Measurements from ENCODE around the gene KRT14. TPM values are rescaled to one million over a fixed set of nuclear protein-coding genes. Genes with fewer than 3 reads are reported as not detected.

The KRT14 gene
- total RNA-seq, 4 donors from 2014 or later: 115 to 7,717 (median 1,579) TPM

DNA sequence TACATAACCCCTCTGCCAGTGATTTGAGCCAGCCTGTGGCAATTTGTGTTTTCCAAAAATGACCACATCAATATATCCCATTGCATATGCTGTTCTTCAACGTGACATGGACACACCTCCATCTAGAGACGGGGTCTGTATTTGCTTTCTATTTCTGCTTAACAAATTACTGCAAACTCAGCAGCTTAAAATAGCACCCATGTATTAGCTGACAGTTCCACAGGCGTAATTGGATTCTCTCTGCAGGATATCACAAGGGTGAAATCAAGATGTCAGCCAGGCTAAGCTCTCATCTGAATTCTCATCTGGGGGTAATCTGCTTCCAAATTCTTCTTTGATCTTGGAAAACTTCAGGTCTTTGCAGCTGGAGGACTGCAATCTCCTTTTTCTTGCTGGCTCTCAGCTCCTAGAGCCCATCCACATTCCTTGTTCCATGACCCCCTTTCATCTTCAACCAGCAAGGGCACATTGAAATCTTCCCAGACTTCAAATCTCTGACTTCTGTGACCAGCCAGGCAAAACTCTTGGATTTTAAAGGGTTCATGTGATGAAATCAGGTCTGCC, 23.0 kb downstream of the KRT14 start:
- H3K36me3 ChIP-seq: no peaks in the 10 kb centered on the region
- H3K4me3 ChIP-seq: no peak overlapping the region
- intact Hi-C loops (cut with DNase I): no loop called here
- peaks cover 0 to 90% (median 2%) of the 10 kb centered on the region in 4 donors for H3K27me3 ChIP-seq
- 32 to 48% methylated on average over 3 of the region's 3 CpGs for WGBS, 2 donors
- DNase-seq: no peak
- TF ChIP-seq, protein P1, sequence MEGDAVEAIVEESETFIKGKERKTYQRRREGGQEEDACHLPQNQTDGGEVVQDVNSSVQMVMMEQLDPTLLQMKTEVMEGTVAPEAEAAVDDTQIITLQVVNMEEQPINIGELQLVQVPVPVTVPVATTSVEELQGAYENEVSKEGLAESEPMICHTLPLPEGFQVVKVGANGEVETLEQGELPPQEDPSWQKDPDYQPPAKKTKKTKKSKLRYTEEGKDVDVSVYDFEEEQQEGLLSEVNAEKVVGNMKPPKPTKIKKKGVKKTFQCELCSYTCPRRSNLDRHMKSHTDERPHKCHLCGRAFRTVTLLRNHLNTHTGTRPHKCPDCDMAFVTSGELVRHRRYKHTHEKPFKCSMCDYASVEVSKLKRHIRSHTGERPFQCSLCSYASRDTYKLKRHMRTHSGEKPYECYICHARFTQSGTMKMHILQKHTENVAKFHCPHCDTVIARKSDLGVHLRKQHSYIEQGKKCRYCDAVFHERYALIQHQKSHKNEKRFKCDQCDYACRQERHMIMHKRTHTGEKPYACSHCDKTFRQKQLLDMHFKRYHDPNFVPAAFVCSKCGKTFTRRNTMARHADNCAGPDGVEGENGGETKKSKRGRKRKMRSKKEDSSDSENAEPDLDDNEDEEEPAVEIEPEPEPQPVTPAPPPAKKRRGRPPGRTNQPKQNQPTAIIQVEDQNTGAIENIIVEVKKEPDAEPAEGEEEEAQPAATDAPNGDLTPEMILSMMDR (IDR thresholded peaks at IDR 0.05): no peak
- no peak for TF ChIP-seq POLR2A (IDR thresholded peaks at IDR 0.05)
- H3K9me3 ChIP-seq: no peaks in the 10 kb centered on the region
- H3K4me1 ChIP-seq: no peaks in the 10 kb centered on the region
- no peak overlapping the region for H3K27ac ChIP-seq

- Histone ChIP-seq H3K9me3 (no peaks in the 10 kb centered on the region), H3K4me3 (no peak overlapping the region), H3K4me1 (no peaks in the 10 kb centered on the region), H3K27ac (no peak overlapping the region), H3K36me3 (no peaks in the 10 kb centered on the region), H3K27me3 (peaks cover 0 to 82% (median 2%) of the 10 kb centered on the region in 4 donors)
- intact Hi-C loops (cut with DNase I): no loop called here
- WGBS, 2 donors: 64 to 72% methylated on average over 6 of the region's 6 CpGs
- DNase-seq: no peak
- TF ChIP-seq POLR2A (IDR thresholded peaks at IDR 0.05): no peak
- TF ChIP-seq, protein P1 (IDR thresholded peaks at IDR 0.05): no peak
Measured at GRCh38 chr17:41561554-41561953, 25.1 kb downstream of the KRT14 start.

- intact Hi-C loops (cut with DNase I): loop anchor here (10.0 kb wide), 1 partner anchor 85 kb away; no protein-coding TSS in a partner anchor
- peaks cover 0 to 5% (median 4%) of the 10 kb centered on the region in 3 donors for H3K4me1 ChIP-seq
- no peaks in the 10 kb centered on the region for H3K9me3 ChIP-seq
- peaks cover 0 to 74% (median 2%) of the 10 kb centered on the region in 4 donors for H3K27me3 ChIP-seq
- H3K36me3 ChIP-seq: no peaks in the 10 kb centered on the region
- H3K27ac ChIP-seq: no peak overlapping the region
- 92 to 94% methylated on average over 2 of the region's 2 CpGs for WGBS, 2 donors
- no peak for DNase-seq
- no peak overlapping the region for H3K4me3 ChIP-seq
- TF ChIP-seq, protein P1 (IDR thresholded peaks at IDR 0.05): no peak
- TF ChIP-seq POLR2A (IDR thresholded peaks at IDR 0.05): no peak
Measured at GRCh38 chr17:41559548-41559947, 27.1 kb downstream of the KRT14 start.

- H3K27ac ChIP-seq: no peak overlapping the region
- H3K36me3 ChIP-seq: no peaks in the 10 kb centered on the region
- no peak overlapping the region for H3K4me3 ChIP-seq
- H3K9me3 ChIP-seq: no peaks in the 10 kb centered on the region
- no peak for TF ChIP-seq POLR2A (IDR thresholded peaks at IDR 0.05)
- TF ChIP-seq, protein P1 (IDR thresholded peaks at IDR 0.05): no peak
- peaks cover 0 to 12% (median 4%) of the 10 kb centered on the region in 3 donors for H3K4me1 ChIP-seq
- peaks cover 0 to 54% (median 2%) of the 10 kb centered on the region in 4 donors for H3K27me3 ChIP-seq
- WGBS, 2 donors: 84 to 92% methylated on average over 2 to 9 of the region's 9 CpGs
- no peak for DNase-seq
- intact Hi-C loops (cut with DNase I): loop anchor here (10.0 kb wide), 1 partner anchor 88 kb away; no protein-coding TSS in a partner anchor
Measured at GRCh38 chr17:41556931-41557330, 29.8 kb downstream of the KRT14 start.

- intact Hi-C loops (cut with DNase I): loop anchor here (10.0 kb wide), 1 partner anchor 88 kb away; no protein-coding TSS in a partner anchor
- Histone ChIP-seq H3K4me1 (peaks cover 0 to 12% (median 4%) of the 10 kb centered on the region in 3 donors), H3K36me3 (no peaks in the 10 kb centered on the region), H3K4me3 (no peak overlapping the region), H3K27ac (no peak overlapping the region), H3K27me3 (peaks cover 0 to 48% (median 0%) of the 10 kb centered on the region in 4 donors), H3K9me3 (no peaks in the 10 kb centered on the region)
- 58 to 83% methylated on average over 2 to 5 of the region's 5 CpGs for WGBS, 2 donors
- no peak for DNase-seq
- no peak for TF ChIP-seq POLR2A (IDR thresholded peaks at IDR 0.05)
- TF ChIP-seq, protein P1 (IDR thresholded peaks at IDR 0.05): no peak
Measured at GRCh38 chr17:41556306-41556705, 30.4 kb downstream of the KRT14 start.

Measured in esophagus squamous epithelium (tissue), 5 donors.